Omental fat pad (tissue), 4 donors: ENCODE results near the gene RNF8. TPM values are rescaled to one million over a fixed set of nuclear protein-coding genes. Genes with fewer than 3 reads are reported as not detected.

ENCODE experiments used
- ATAC-seq: fragments of 150-250 bp; one replicate; pipeline ENCODE4 v1.9.1; 2016; ENCODE audit warnings: mild to moderate bottlenecking, moderate library complexity; ENCODE audit not compliant: low FRiP score
- DNase-seq: peaks from one replicate; pipeline ENCODE4 v3.0.0-alpha.2; 2019; ENCODE audit warnings: low spot score
- total RNA-seq, 4 donors: library from RNA; depleted of rRNA; stranded (reverse); fragments of >200 nt; gene quantifications; one replicate each; pipeline ENCODE4 v1.1.0, GENCODE V29; 2016
- TF ChIP-seq, protein P1 (sequence below), 3 donors: fragments of 450-650 bp; IDR thresholded peaks; one replicate each; pipeline ENCODE4 v1.5.1; 2016 to 2017; ENCODE audit warnings: antibody characterized with exemption in 3 of 3, mild to moderate bottlenecking in 3 of 3, moderate library complexity in 2 of 3

RNF8 gene
- total RNA-seq, 4 donors from 2014 or later: 9.3 to 17.0 (median 11.8) TPM

DNA sequence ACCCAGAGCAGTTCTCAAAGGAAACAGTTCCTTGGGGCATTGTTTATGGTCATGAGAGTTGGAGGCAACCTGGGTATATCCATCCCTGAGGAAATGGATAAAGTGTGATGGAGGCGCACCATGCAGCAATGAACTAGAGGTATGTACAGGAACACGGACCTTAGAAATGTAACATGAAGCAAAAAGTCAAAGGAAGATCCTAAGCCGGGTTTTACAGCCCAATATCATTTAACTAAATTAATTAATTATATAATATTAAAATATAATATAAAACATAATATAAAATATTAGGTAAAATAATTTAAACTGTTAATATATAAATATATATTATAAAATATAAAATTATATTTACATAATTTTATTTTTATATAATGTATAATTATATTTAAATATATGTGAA, 44.1 kb upstream of the RNF8 start:
- TF ChIP-seq, protein P1, sequence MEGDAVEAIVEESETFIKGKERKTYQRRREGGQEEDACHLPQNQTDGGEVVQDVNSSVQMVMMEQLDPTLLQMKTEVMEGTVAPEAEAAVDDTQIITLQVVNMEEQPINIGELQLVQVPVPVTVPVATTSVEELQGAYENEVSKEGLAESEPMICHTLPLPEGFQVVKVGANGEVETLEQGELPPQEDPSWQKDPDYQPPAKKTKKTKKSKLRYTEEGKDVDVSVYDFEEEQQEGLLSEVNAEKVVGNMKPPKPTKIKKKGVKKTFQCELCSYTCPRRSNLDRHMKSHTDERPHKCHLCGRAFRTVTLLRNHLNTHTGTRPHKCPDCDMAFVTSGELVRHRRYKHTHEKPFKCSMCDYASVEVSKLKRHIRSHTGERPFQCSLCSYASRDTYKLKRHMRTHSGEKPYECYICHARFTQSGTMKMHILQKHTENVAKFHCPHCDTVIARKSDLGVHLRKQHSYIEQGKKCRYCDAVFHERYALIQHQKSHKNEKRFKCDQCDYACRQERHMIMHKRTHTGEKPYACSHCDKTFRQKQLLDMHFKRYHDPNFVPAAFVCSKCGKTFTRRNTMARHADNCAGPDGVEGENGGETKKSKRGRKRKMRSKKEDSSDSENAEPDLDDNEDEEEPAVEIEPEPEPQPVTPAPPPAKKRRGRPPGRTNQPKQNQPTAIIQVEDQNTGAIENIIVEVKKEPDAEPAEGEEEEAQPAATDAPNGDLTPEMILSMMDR (IDR thresholded peaks at IDR 0.05): no peak
- ATAC-seq: no peak
- no peak for DNase-seq

DNA sequence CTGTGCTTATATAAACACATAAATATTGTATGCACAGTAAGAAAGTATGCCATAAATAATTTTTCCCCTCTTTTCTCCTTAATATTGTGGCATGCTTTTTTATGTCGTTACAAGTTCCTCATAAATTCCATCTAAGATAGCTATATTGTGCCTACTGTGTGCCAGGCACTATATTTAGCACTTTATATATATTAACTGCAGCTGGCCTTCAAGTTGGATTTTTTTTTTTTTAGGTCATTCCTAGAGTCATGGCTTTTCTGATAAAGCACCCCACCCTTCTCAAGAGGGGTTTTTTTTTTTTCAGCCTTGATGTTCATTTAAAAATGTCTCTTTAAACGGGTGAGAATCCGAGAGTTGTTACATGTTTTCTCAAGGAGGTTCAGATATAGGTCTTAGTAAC, 42.8 kb upstream of the RNF8 start:
- no peak for DNase-seq
- TF ChIP-seq, protein P1 (IDR thresholded peaks at IDR 0.05): no peak
- ATAC-seq: no peak

DNA sequence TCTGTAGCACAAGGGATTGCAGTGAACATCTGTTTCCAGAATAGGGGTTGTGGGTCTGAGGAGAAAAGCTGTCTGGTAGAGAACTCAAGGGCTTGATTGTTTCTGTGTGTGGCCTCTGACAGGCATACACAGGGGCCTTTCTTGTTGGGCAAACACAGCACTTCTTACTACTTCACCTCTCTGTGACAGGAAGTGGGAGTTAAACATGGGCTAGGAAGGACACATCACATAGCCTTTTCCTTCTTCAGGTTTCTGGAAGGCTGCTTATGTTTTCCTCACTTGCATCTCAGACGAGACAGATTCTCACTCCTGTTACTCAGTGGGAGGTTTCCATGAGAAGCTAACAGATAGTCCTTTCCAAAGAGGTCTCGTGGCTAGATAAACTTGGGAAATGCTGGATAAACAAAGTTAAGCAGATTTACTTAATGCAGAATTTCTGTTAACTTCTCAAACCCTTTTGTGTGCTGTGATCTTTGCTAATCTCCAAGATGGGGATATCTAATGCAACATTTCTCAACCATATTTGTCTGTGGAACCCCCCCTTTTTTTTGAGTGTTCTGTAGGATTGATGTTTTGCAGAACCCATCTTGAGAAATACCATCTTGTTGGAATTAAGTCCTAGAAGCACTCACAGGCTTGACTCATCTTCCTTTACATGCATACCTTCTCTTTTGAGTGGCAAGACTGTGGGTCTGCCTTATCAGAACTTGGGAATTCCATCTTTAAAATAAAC, 41.9 kb upstream of the RNF8 start:
- no peak for ATAC-seq
- TF ChIP-seq, protein P1 (IDR thresholded peaks at IDR 0.05): no peak
- DNase-seq: no peak

DNA sequence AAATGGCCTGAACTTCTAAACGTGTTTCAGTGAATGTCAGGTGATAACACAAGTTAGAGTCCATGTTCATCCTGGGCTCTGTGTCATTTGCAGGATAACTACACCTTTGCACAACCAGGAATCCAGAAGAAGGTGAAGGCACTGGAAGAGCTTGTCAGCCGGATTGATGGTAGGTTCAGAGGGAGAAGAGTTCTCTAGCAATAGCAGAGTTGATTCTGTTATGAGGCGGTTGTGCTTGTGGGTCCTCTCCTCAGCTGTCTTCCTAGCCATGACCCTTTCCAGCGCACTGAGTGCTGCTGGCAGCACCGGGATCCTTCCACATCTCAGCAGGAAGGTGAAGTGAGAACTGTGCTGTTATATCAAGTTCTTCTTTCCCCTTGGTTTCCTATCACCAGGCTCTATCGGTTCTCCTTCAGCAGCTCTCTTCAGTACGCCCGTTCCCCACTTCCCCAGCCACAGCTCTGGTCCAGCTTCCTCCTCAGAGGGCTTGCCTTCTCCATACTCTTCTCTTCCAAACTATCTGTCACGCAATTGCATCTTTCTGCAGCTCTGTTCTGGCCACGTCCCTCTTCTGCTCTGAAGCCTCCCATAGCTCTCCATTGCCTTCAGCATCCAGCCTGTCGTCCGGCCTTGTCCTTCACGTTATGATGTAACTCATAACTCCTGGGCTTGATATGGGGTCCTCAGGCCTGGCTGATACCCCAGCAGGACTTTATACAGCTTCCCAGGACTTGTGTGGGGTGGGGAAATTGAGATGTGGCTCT, 39.9 kb upstream of the RNF8 start:
- no peak for ATAC-seq

DNA sequence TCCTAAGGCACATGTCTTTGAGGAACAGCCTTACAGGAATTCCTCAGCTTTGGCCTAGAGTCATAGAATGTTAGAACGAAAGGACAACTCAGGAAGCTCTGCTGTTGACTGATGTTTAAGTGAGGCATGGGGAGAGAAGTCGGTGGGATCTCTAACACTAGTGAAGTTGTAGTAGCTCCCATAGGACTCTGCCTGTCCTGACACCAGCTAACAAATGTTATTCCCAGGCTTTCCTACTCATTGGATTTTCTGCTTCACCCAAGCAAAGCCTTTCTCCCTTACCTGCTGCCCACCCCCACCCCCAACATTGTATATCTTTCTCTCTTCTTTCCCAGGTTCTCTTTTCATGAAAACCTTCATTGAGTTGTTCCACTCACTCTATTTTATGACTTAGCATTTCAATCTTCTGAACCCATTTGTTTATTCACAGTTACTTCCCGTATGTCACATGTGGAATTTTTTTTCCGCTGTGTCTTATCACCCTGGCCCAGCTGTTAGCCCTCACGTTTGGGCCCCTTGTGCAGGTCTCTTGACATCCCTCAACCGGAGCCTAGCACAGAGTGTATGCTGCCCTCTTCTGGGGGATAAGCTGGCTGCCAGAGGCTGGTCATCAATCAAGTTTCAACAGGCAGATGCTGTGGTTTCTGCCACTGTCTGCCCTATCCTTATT, 39.2 kb upstream of the RNF8 start:
- ATAC-seq (no peak), DNase-seq (no peak)
- TF ChIP-seq, protein P1 (IDR thresholded peaks at IDR 0.05): no peak

More for the DNA sequence above, 39.9 kb upstream of the RNF8 start:
- DNase-seq: no peak
- TF ChIP-seq, protein P1 (IDR thresholded peaks at IDR 0.05): no peak

DNA sequence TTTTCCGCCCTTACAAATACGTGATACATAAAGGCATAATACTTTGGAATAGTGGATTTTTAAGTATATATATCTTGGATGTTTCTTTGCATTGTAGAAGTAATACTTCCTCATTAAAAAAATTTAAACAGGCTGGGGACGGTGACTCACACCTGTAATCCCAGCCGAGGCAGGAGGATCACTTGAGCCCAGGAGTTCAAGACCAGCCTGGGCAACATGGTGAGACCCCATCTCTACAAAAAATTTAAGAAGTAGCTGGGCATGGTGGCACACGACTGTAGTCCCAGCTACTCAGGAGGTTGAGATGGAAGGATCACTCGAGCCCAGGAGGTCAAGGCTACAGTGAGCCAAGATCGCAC, 38.6 kb upstream of the RNF8 start:
- no peak for ATAC-seq
- DNase-seq: no peak
- TF ChIP-seq, protein P1 (IDR thresholded peaks at IDR 0.05): no peak
